Measurements from ENCODE around the gene PEX11A.

PEX11A gene

GRCh38 chr15:89660556-89660955 lies 30.0 kb downstream of the PEX11A start:
- no peak overlapping the region for H3K4me3 ChIP-seq (ENCODE audit: low read depth, low read length)
- no peak for DNase-seq (ENCODE audit: low read depth)
- no peak for TF ChIP-seq CTCF (IDR thresholded peaks at IDR 0.05; ENCODE audit: low read depth, low read length, missing control alignments)
- in situ Hi-C loops (cut with HindIII; ENCODE audit: low sequenced_read_pairs) = no loop called here

- TF ChIP-seq CTCF (IDR thresholded peaks at IDR 0.05; ENCODE audit: low read depth, low read length, missing control alignments) = no peak
- in situ Hi-C loops (cut with HindIII; ENCODE audit: low sequenced_read_pairs) = no loop called here
- H3K4me3 ChIP-seq (ENCODE audit: low read depth, low read length) = no peak overlapping the region
- no peak for DNase-seq (ENCODE audit: low read depth)
These were observed 31.3 kb downstream of the PEX11A start for GRCh38 chr15:89659295-89659694.

GRCh38 chr15:89657686-89658200 lies 32.8 kb downstream of the PEX11A start:
- no peak overlapping the region for H3K4me3 ChIP-seq (ENCODE audit: low read depth, low read length)
- in situ Hi-C loops (cut with HindIII; ENCODE audit: low sequenced_read_pairs) = no loop called here
- no peak for TF ChIP-seq CTCF (IDR thresholded peaks at IDR 0.05; ENCODE audit: low read depth, low read length, missing control alignments)
- DNase-seq (ENCODE audit: low read depth) = no peak

GRCh38 chr15:89656116-89656815 lies 34.3 kb downstream of the PEX11A start:
- H3K4me3 ChIP-seq (ENCODE audit: low read depth, low read length) = no peak overlapping the region
- no peak for TF ChIP-seq CTCF (IDR thresholded peaks at IDR 0.05; ENCODE audit: low read depth, low read length, missing control alignments)
- in situ Hi-C loops (cut with HindIII; ENCODE audit: low sequenced_read_pairs) = no loop called here
- DNase-seq (ENCODE audit: low read depth) = no peak

- no peak for TF ChIP-seq CTCF (IDR thresholded peaks at IDR 0.05; ENCODE audit: low read depth, low read length, missing control alignments)
- in situ Hi-C loops (cut with HindIII; ENCODE audit: low sequenced_read_pairs) = no loop called here
- peak; percentile 13 for DNase-seq (ENCODE audit: low read depth)
- peak within 1 kb of the TSS; percentile 76 for H3K4me3 ChIP-seq (ENCODE audit: low read depth, low read length)
These were observed 35.4 kb downstream of the PEX11A start, which contains the start of gene KIF7 for GRCh38 chr15:89654847-89655805. Gene KIF7 (minus strand): TSS chr15:89655467. CDS start chr15:89652930, 2,537 bp downstream.

GRCh38 chr15:89654301-89654761 lies 36.2 kb downstream of the PEX11A start:
- no peak for DNase-seq (ENCODE audit: low read depth)
- H3K4me3 ChIP-seq (ENCODE audit: low read depth, low read length) = peak overlapping the region; percentile 76
- in situ Hi-C loops (cut with HindIII; ENCODE audit: low sequenced_read_pairs) = no loop called here
- no peak for TF ChIP-seq CTCF (IDR thresholded peaks at IDR 0.05; ENCODE audit: low read depth, low read length, missing control alignments)

All from astrocyte of the cerebellum (primary cell).